ENCODE results near the gene OR52N5. TPM values are rescaled to one million over a fixed set of nuclear protein-coding genes. Genes with fewer than 3 reads are reported as not detected.

OR52N5 gene
- total RNA-seq, 2 donors from 2014 or later = not detected

- intact Hi-C loops (cut with DNase I) = loop anchor here (10.0 kb wide), 1 partner anchor 129 kb away; no protein-coding TSS in a partner anchor
- H3K9me3 ChIP-seq = no peaks in the 10 kb centered on the region
- H3K27me3 ChIP-seq (replicated peaks; ENCODE audit: insufficient read depth) = no peaks in the 10 kb centered on the region
- no peak overlapping the region for H3K4me3 ChIP-seq
- no peak for DNase-seq (ENCODE audit: low spot score)
- 90% methylated on average over 5 of the region's 5 CpGs for WGBS
- H3K4me1 ChIP-seq (replicated peaks) = no peaks in the 10 kb centered on the region
- no peaks in the 10 kb centered on the region for H3K36me3 ChIP-seq
- TF ChIP-seq POLR2A (IDR thresholded peaks at IDR 0.05) (no peak), POLR2AphosphoS5 (IDR thresholded peaks at IDR 0.05) (no peak)
- TF ChIP-seq, protein P1, sequence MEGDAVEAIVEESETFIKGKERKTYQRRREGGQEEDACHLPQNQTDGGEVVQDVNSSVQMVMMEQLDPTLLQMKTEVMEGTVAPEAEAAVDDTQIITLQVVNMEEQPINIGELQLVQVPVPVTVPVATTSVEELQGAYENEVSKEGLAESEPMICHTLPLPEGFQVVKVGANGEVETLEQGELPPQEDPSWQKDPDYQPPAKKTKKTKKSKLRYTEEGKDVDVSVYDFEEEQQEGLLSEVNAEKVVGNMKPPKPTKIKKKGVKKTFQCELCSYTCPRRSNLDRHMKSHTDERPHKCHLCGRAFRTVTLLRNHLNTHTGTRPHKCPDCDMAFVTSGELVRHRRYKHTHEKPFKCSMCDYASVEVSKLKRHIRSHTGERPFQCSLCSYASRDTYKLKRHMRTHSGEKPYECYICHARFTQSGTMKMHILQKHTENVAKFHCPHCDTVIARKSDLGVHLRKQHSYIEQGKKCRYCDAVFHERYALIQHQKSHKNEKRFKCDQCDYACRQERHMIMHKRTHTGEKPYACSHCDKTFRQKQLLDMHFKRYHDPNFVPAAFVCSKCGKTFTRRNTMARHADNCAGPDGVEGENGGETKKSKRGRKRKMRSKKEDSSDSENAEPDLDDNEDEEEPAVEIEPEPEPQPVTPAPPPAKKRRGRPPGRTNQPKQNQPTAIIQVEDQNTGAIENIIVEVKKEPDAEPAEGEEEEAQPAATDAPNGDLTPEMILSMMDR (IDR thresholded peaks at IDR 0.05) = no peak
- H3K27ac ChIP-seq = no peak overlapping the region
These were observed 20.8 kb upstream of the OR52N5 start for GRCh38 chr11:5803982-5804381.

DNA sequence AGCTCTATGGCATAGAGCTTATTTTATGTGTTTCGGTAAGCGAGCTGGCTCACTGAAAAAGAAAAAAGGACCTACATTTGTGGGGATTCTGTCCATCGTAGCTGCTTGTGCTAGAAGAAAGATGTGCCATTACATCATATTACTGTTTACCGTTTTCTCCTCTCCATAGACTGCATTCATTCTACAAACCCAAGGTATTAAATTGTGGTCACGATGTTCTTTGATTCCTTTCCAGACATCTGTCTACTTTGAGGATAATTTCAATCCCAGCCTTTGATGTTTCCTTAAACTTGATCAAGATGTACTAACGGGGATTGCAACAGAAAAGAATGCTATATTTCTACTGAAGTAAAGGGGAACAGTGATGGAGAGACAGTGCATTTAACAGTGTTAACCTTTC is 13.4 kb upstream of the OR52N5 start:
- no peak overlapping the region for H3K27ac ChIP-seq
- intact Hi-C loops (cut with DNase I) = no loop called here
- no peaks in the 10 kb centered on the region for H3K9me3 ChIP-seq
- no peaks in the 10 kb centered on the region for H3K27me3 ChIP-seq (replicated peaks; ENCODE audit: insufficient read depth)
- H3K36me3 ChIP-seq = no peaks in the 10 kb centered on the region
- DNase-seq (ENCODE audit: low spot score) = no peak
- WGBS = 69% methylated on average over 6 of the region's 6 CpGs
- no peaks in the 10 kb centered on the region for H3K4me1 ChIP-seq (replicated peaks)
- H3K4me3 ChIP-seq = no peak overlapping the region
- TF ChIP-seq, protein P1 (IDR thresholded peaks at IDR 0.05) = no peak
- TF ChIP-seq POLR2AphosphoS5 (IDR thresholded peaks at IDR 0.05) (no peak), POLR2A (IDR thresholded peaks at IDR 0.05) (no peak)

- Histone ChIP-seq H3K36me3 (no peaks in the 10 kb centered on the region), H3K4me1 (replicated peaks) (no peaks in the 10 kb centered on the region), H3K4me3 (no peak within 1 kb of the TSS), H3K27me3 (replicated peaks; ENCODE audit: insufficient read depth) (no peaks in the 10 kb centered on the region), H3K9me3 (no peaks in the 10 kb centered on the region), H3K27ac (no peak within 1 kb of the TSS)
- no peak for DNase-seq (ENCODE audit: low spot score)
- TF ChIP-seq, protein P1 (IDR thresholded peaks at IDR 0.05) = no peak
- TF ChIP-seq POLR2A (IDR thresholded peaks at IDR 0.05) (no peak), POLR2AphosphoS5 (IDR thresholded peaks at IDR 0.05) (no peak)
- intact Hi-C loops (cut with DNase I) = no loop called here
- 78% methylated on average over 3 of the region's 3 CpGs for WGBS
These were observed 8.0 kb upstream of the OR52N5 start, which contains the start of gene OR52N1 for GRCh38 chr11:5791165-5791564. TSS of gene OR52N1 (minus strand) at chr11:5791265. CDS start at chr11:5788816, 2,449 bp downstream.

DNA sequence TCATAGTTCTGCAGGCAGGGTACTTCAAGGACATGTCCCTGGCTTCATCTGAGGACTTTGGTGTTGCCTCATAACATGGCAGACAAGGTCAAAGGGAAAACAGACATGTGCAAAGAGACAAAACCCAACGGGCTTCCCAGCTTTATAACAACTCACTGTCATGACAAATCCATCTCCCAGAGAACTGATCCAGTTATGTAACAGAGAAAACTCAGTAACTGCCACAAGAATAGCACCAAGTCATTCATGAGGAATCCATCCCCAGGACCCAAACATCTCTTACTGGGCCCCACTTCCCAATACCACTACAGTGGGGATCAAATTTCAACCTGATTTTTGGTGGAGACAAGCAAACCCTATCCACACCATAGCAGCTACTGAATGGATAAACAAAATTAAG is 16.1 kb downstream of the OR52N5 start:
- DNase-seq (ENCODE audit: low spot score) = no peak
- Histone ChIP-seq H3K27me3 (replicated peaks; ENCODE audit: insufficient read depth) (no peaks in the 10 kb centered on the region), H3K4me1 (replicated peaks) (no peaks in the 10 kb centered on the region), H3K36me3 (no peaks in the 10 kb centered on the region), H3K4me3 (no peak overlapping the region), H3K9me3 (no peaks in the 10 kb centered on the region), H3K27ac (no peak overlapping the region)
- TF ChIP-seq, protein P1 (IDR thresholded peaks at IDR 0.05) = no peak
- TF ChIP-seq POLR2AphosphoS5 (IDR thresholded peaks at IDR 0.05) (no peak), POLR2A (IDR thresholded peaks at IDR 0.05) (no peak)
- intact Hi-C loops (cut with DNase I) = no loop called here
- 53% methylated on average over 1 of the region's 1 CpG for WGBS

DNA sequence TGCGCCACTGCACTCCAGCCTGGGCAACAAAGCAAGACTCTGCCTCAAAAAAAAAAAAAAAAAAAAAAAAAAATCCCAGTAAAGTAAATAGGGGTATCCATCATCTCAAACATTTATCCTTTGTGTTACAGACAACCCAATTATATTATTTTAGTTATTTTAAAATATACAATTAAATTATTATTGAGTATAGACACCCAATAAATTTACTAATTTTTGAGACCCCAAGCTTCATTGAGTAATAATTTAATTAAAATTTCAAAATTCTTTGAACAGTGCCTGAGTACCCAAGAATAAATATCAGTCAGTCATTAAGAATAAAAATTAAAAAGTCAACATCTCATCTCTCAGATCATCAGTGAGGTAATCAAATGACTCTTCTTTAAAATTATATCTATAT is 29.2 kb downstream of the OR52N5 start, which contains the start of gene OR52N4:
OR52N4 (plus strand) TSS at position 301 of the 400 bp plus-strand sequence. CDS start 498 bp downstream, outside the sequence.
- no peak within 1 kb of the TSS for H3K4me3 ChIP-seq
- H3K27me3 ChIP-seq (replicated peaks; ENCODE audit: insufficient read depth) = no peaks in the 10 kb centered on the region
- 100% methylated on average over 1 of the region's 1 CpG for WGBS
- intact Hi-C loops (cut with DNase I) = no loop called here
- H3K4me1 ChIP-seq (replicated peaks) = no peaks in the 10 kb centered on the region
- no peak within 1 kb of the TSS for H3K27ac ChIP-seq
- TF ChIP-seq POLR2AphosphoS5 (IDR thresholded peaks at IDR 0.05) (no peak), POLR2A (IDR thresholded peaks at IDR 0.05) (no peak)
- TF ChIP-seq, protein P1 (IDR thresholded peaks at IDR 0.05) = no peak
- no peaks in the 10 kb centered on the region for H3K36me3 ChIP-seq
- no peak for DNase-seq (ENCODE audit: low spot score)
- no peaks in the 10 kb centered on the region for H3K9me3 ChIP-seq

All from prostate gland (tissue), 2 donors.